PC-3 (cell line): ENCODE results near the gene FOXP1. TPM values are rescaled to one million over a fixed set of nuclear protein-coding genes. Genes with fewer than 3 reads are reported as not detected.

Experiments
- ATAC-seq: fragments of 200-7000 bp; cut with Tn5 transposase; 2 replicates; pipeline ENCODE4 v1.9.1; 2020; ENCODE audit warnings: mild to moderate bottlenecking, moderate library complexity
- BruUV-seq: library from RNA; stranded (reverse); fragments of 400-500 nt; replicated peaks from 2 replicates; lab custom pipeline; 2021; lab: Mats Ljungman, UMichigan
- CTCF ChIA-PET: fragments of 300-600 bp; sonication (Branson Sonifier 250); formaldehyde crosslinking; loops from one replicate; lab custom pipeline; 2022; ENCODE audit warnings: antibody characterized with exemption; lab: Charles Lee
- POLR2A ChIA-PET: fragments of 300-600 bp; sonication (Branson Sonifier 250); formaldehyde crosslinking; loops from one replicate; lab custom pipeline; 2022; ENCODE audit warnings: antibody characterized with exemption; ENCODE audit not compliant: unreplicated experiment; lab: Charles Lee
- DNase-seq: peaks from one replicate; pipeline ENCODE4 v3.0.0-alpha.2; 2015
- H2AFZ ChIP-seq: fragments of 300-600 bp; sonication (generic); 2 replicates; pipeline ENCODE4 v1.6.0; 2016; ENCODE audit warnings: antibody characterized with exemption, low read length
- H3F3A ChIP-seq: fragments of 300-600 bp; sonication (generic); one replicate; pipeline ENCODE4 v1.6.0; 2017; ENCODE audit warnings: antibody characterized with exemption, low read length, control low read depth, mild to moderate bottlenecking; ENCODE audit not compliant: unreplicated experiment
- H3K27ac ChIP-seq: fragments of 300-600 bp; sonication (generic); 2 replicates; pipeline ENCODE4 v1.5.1; 2016; ENCODE audit warnings: mild to moderate bottlenecking, low read length
- H3K27me3 ChIP-seq: fragments of 300-600 bp; sonication (generic); 2 replicates; pipeline ENCODE4 v1.6.1; 2016; ENCODE audit warnings: low read length, mixed read lengths
- H3K36me3 ChIP-seq: fragments of 300-600 bp; sonication (generic); 2 replicates; pipeline ENCODE4 v1.6.1; 2016; ENCODE audit warnings: low read depth, mixed run types, low read length, mixed read lengths
- H3K4me1 ChIP-seq: fragments of 300-600 bp; sonication (generic); 2 replicates; pipeline ENCODE4 v1.5.1; 2016; ENCODE audit warnings: low read length; ENCODE audit not compliant: insufficient read depth
- H3K4me2 ChIP-seq: fragments of 300-600 bp; sonication (generic); 2 replicates; pipeline ENCODE4 v1.6.0; 2016; ENCODE audit warnings: low read length
- H3K4me3 ChIP-seq: fragments of 300-600 bp; sonication (generic); 2 replicates; pipeline ENCODE4 v1.5.1; 2016; ENCODE audit warnings: mild to moderate bottlenecking, low read length, mixed read lengths
- H3K79me2 ChIP-seq: fragments of 300-600 bp; sonication (generic); 2 replicates; pipeline ENCODE4 v1.6.1; 2017; ENCODE audit warnings: low read length, mixed read lengths
- H3K9ac ChIP-seq: fragments of 300-600 bp; sonication (generic); 2 replicates; pipeline ENCODE4 v1.6.0; 2016; ENCODE audit warnings: mild to moderate bottlenecking, low read length
- H3K9me2 ChIP-seq: fragments of 300-600 bp; sonication (generic); replicated peaks from 2 replicates; pipeline ENCODE4 v1.6.1; 2016; ENCODE audit warnings: mixed run types, low read length, mixed read lengths
- H3K9me3 ChIP-seq: fragments of 300-600 bp; sonication (generic); 2 replicates; pipeline ENCODE4 v1.6.1; 2016; ENCODE audit warnings: low read length, mixed read lengths
- H4K20me1 ChIP-seq: fragments of 300-600 bp; sonication (generic); 2 replicates; pipeline ENCODE4 v1.6.1; 2016; ENCODE audit warnings: low read length, mixed read lengths
- EZH2 ChIP-seq: fragments of 300-600 bp; sonication (generic); IDR thresholded peaks from one replicate; pipeline ENCODE4 v1.6.1; 2017; ENCODE audit warnings: antibody characterized with exemption, mild to moderate bottlenecking, low read length; ENCODE audit not compliant: unreplicated experiment
- EZH2phosphoT487 ChIP-seq: fragments of 300-600 bp; sonication (generic); IDR thresholded peaks from 2 replicates; pipeline ENCODE4 v1.6.1; 2018; ENCODE audit warnings: mild to moderate bottlenecking, antibody characterized with exemption, low read length, borderline replicate concordance
- intact Hi-C: fragments of 100-400 bp; cut with micrococcal nuclease; formaldehyde crosslinking; loops from 2 replicates; pipeline ENCODE4 v1.9.0; 2023
- total RNA-seq: library from RNA; depleted of rRNA; stranded (reverse); fragments of >200 nt; gene quantifications from 2 replicates; pipeline ENCODE4 v1.2.3, GENCODE V29; 2014
- TF ChIP-seq, protein P1 (sequence below): fragments of 300-600 bp; sonication (generic); conservative IDR thresholded peaks from 2 replicates; pipeline ENCODE4 v1.5.1; 2017; ENCODE audit warnings: antibody characterized with exemption, low read depth, mild to moderate bottlenecking, low read length

FOXP1 gene
- total RNA-seq, 1 experiment from 2014 or later = 35.3 TPM

DNA sequence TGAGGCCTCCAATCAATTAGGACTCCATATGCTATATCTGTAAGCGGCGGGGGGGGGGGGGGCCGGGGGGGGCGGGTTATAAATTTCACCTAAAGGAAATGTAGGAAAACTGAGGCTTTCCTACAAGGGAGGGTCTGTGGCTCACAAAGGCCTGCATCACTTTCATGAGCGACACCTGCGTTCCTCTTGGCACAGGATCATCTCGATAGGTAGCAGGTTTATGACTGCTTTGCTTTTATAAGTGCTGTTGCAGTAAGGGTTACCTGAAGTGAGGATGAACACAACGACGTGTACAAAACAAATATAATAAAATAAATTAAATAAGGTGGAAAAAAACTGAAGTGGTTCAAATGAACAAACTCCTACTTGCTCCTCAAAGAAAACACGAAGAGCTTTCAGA lies 194.3 kb downstream of the FOXP1 start:
- Histone ChIP-seq H3K4me2 (peak overlapping the region; percentile 76), H3F3A (no peaks in the 10 kb centered on the region), H3K9me2 (no peaks in the 10 kb centered on the region), H4K20me1 (no peaks in the 10 kb centered on the region), H3K79me2 (no peaks in the 10 kb centered on the region), H3K36me3 (no peaks in the 10 kb centered on the region), H3K27me3 (no peaks in the 10 kb centered on the region), H3K9me3 (no peaks in the 10 kb centered on the region), H2AFZ (no peak overlapping the region), H3K4me1 (peaks cover 15% of the 10 kb centered on the region), H3K9ac (no peak overlapping the region), H3K27ac (no peak overlapping the region), H3K4me3 (no peak overlapping the region)
- no peak for ATAC-seq
- no TSS peak for BruUV-seq
- POLR2A ChIA-PET = no interaction called here
- TF ChIP-seq EZH2 (no peak), EZH2phosphoT487 (no peak)
- TF ChIP-seq, protein P1, sequence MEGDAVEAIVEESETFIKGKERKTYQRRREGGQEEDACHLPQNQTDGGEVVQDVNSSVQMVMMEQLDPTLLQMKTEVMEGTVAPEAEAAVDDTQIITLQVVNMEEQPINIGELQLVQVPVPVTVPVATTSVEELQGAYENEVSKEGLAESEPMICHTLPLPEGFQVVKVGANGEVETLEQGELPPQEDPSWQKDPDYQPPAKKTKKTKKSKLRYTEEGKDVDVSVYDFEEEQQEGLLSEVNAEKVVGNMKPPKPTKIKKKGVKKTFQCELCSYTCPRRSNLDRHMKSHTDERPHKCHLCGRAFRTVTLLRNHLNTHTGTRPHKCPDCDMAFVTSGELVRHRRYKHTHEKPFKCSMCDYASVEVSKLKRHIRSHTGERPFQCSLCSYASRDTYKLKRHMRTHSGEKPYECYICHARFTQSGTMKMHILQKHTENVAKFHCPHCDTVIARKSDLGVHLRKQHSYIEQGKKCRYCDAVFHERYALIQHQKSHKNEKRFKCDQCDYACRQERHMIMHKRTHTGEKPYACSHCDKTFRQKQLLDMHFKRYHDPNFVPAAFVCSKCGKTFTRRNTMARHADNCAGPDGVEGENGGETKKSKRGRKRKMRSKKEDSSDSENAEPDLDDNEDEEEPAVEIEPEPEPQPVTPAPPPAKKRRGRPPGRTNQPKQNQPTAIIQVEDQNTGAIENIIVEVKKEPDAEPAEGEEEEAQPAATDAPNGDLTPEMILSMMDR = no peak
- CTCF ChIA-PET = no interaction called here
- intact Hi-C loops = no loop called here
- DNase-seq = no peak

DNA sequence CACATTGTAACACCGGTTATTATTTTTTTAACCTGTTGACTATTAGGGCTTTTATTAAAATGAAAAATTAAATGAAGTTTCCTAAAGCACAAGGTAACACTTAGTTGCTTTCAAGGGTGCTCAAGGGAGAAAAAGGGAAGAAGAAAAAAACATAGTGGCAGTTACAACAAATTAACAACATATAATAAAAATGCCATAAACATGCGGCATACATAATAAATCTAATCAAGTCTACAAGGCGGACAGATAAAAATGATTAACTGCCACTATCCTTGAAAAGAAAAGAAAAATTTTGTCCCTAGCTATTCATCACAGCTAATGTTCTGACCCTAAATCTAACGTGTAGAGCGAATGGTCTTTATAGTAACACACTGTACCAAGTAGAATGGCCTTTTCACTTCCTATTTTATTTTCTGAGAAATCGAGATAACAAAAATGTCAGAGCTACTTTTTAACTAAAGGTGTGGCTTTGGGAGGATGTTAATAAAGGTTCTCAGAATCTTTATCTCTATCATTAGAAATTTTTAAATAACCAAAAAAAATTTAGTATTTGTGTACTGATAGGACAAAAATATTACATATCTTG lies 194.9 kb downstream of the FOXP1 start:
- no peaks in the 10 kb centered on the region for H3K9me2 ChIP-seq
- no peak for ATAC-seq
- peaks cover 15% of the 10 kb centered on the region for H3K4me1 ChIP-seq
- DNase-seq = no peak
- TF ChIP-seq, protein P1 = no peak
- no peak overlapping the region for H3K4me3 ChIP-seq
- H2AFZ ChIP-seq = no peak overlapping the region
- no peaks in the 10 kb centered on the region for H3F3A ChIP-seq
- H4K20me1 ChIP-seq = no peaks in the 10 kb centered on the region
- no peaks in the 10 kb centered on the region for H3K36me3 ChIP-seq
- H3K9ac ChIP-seq = no peak overlapping the region
- intact Hi-C loops = no loop called here
- H3K27me3 ChIP-seq = no peaks in the 10 kb centered on the region
- no peak overlapping the region for H3K27ac ChIP-seq
- no peaks in the 10 kb centered on the region for H3K79me2 ChIP-seq
- POLR2A ChIA-PET = no interaction called here
- no TSS peak for BruUV-seq
- no peaks in the 10 kb centered on the region for H3K9me3 ChIP-seq
- CTCF ChIA-PET = no interaction called here
- no peak overlapping the region for H3K4me2 ChIP-seq

DNA sequence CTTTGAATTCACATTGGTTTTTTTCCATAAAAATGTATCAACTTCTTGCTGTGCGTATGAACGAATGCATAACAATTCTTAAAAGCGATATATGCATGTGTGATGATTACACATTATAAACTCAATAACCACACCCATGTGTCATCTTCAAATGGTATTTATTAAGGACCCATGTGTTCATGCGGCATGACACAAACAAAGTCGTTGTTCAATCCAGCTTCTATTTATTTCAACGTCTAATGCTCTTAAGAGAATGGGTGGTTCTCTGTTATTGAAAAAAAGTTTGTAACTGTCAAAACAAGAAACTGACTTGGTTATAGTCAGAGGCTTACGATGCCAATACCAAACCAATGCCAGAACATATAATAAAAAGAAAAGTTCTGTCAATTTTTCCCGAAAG lies 195.9 kb downstream of the FOXP1 start:
- Histone ChIP-seq H3K27ac (no peak overlapping the region), H4K20me1 (no peaks in the 10 kb centered on the region), H3K9me2 (no peaks in the 10 kb centered on the region), H3F3A (no peaks in the 10 kb centered on the region), H3K36me3 (no peaks in the 10 kb centered on the region), H3K27me3 (no peaks in the 10 kb centered on the region), H3K4me3 (no peak overlapping the region), H3K9me3 (no peaks in the 10 kb centered on the region), H3K9ac (no peak overlapping the region), H2AFZ (no peak overlapping the region), H3K79me2 (no peaks in the 10 kb centered on the region), H3K4me1 (peaks cover 15% of the 10 kb centered on the region), H3K4me2 (no peak overlapping the region)
- ChIA-PET CTCF (no interaction called here), POLR2A (interaction anchor here (0.5 to 0.7 kb wide), 2 partner anchors 38 to 576 kb away, joined by 4 to 7 read pairs; no protein-coding TSS in a partner anchor)
- intact Hi-C loops = no loop called here
- ATAC-seq (no peak), DNase-seq (no peak)
- TF ChIP-seq EZH2 (no peak), EZH2phosphoT487 (no peak)
- TF ChIP-seq, protein P1 = no peak
- no TSS peak for BruUV-seq
